ENCODE measurements around the gene RAB7A. TPM values are rescaled to one million over a fixed set of nuclear protein-coding genes. Genes with fewer than 3 reads are reported as not detected.

RAB7A gene
- total and polyA plus RNA-seq, 2 of the 8 experiments (the other 6 are each of a cell fraction or from before 2014, with no cell fraction given) = 179 to 195 TPM

DNA sequence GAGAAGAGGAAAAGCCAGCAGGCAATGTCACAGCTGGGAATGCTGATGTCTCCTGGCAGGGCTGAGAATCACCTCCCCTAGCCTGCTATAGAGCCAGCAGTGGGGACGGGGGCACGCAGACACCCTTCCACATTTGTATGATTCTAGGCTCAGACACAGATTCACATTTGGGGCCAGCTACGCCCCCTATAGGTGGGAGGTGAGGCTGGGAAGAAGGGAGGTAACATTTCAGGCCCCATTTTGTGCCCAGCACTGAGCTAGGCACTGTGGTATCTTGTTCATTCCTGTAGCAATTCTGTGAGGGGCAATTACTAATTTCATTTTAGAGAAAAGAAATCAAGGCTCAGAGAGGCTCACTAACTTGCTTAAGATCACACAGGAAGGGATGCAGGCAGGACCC is 137.6 kb downstream of the RAB7A start:
- Histone ChIP-seq H3K36me3 (ENCODE audit: control insufficient read depth in 2 of 4, insufficient read depth in 4 of 4, low read length in 3 of 4) (no peaks in the 10 kb centered on the region; a peak in 1 of 8 replicates), H2AK5ac (ENCODE audit: low read depth, low read length) (no peak overlapping the region), H4K20me1 (replicated peaks in 1 of 2; ENCODE audit: control insufficient read depth in 1 of 2, insufficient read depth in 2 of 2, low read length in 2 of 2) (no peaks in the 10 kb centered on the region), H3K14ac (ENCODE audit: insufficient read length) (no peak overlapping the region), H3K27me3 (replicated peaks in 1 of 4; ENCODE audit: control insufficient read depth in 3 of 4, extremely low read depth in 1 of 4, insufficient read depth in 3 of 4, low read length in 3 of 4) (no peaks in the 10 kb centered on the region), H3K4me1 (replicated peaks in 1 of 4; ENCODE audit: control insufficient read depth in 3 of 4, insufficient read depth in 4 of 4, low read length in 3 of 4) (peaks cover 0 to 6% (median 0%) of the 10 kb centered on the region in 4 experiments; a peak in 1 of 7 replicates), H3K79me1 (ENCODE audit: low read depth, low read length) (no peaks in the 10 kb centered on the region), H2BK15ac (ENCODE audit: low read length) (no peak overlapping the region), H3K18ac (ENCODE audit: extremely low read depth, low read length) (no peak overlapping the region), H4K5ac (ENCODE audit: insufficient read length, low read depth, low read length) (no peak overlapping the region), H3K9ac (replicated peaks in 1 of 4; ENCODE audit: extremely low read depth in 1 of 4, low read depth in 3 of 4, low read length in 3 of 4) (no peak overlapping the region), H3K4me3 (ENCODE audit: extremely low read depth in 1 of 4, insufficient read depth in 2 of 4, low read depth in 3 of 4, low read length in 4 of 4) (no peak overlapping the region), H3K56ac (replicated peaks; ENCODE audit: insufficient read length, low read depth, low read length) (no peak overlapping the region), H4K91ac (replicated peaks; ENCODE audit: insufficient read length, low read length) (no peak overlapping the region), H3K9me3 (ENCODE audit: insufficient read depth in 2 of 2, low read depth in 1 of 2, low read length in 1 of 2) (peaks cover 24 to 30% of the 10 kb centered on the region in 2 experiments), H2AFZ (ENCODE audit: low read length) (no peak overlapping the region), H4K8ac (ENCODE audit: extremely low read depth, insufficient read depth, low read length) (no peak overlapping the region), H3K4me2 (ENCODE audit: insufficient read depth in 1 of 2, low read depth in 2 of 2, low read length in 2 of 2) (no peak overlapping the region), H2BK12ac (ENCODE audit: low read depth, low read length) (no peak overlapping the region), H3K4ac (replicated peaks; ENCODE audit: insufficient read length, low read depth, low read length) (no peak overlapping the region), H3K27ac (ENCODE audit: low read depth, low read length) (no peak overlapping the region), H3K23me2 (ENCODE audit: low read depth, low read length) (no peaks in the 10 kb centered on the region), H3K79me2 (ENCODE audit: control insufficient read depth in 1 of 2, insufficient read depth in 2 of 2, low read length in 2 of 2) (no peaks in the 10 kb centered on the region), H3K23ac (ENCODE audit: insufficient read length) (no peak overlapping the region), H2BK5ac (ENCODE audit: low read depth, low read length) (no peak overlapping the region), H2BK20ac (ENCODE audit: low read length) (no peak overlapping the region), H2BK120ac (replicated peaks; ENCODE audit: low read depth, low read length) (no peak overlapping the region)
- CTCF ChIA-PET (ENCODE audit: partially characterized antibody) = interaction anchor here (0.6 to 7.0 kb wide), 9 partner anchors 8 to 172 kb away, joined by 3 to 42 read pairs (median 3); partner anchors contain the start of gene ACAD9
- POLR2A ChIA-PET (ENCODE audit: partially characterized antibody) = interaction anchor here (1.0 kb wide), 1 partner anchor 16 kb away, joined by 3 read pairs; no protein-coding TSS in a partner anchor
- DNase-seq (ENCODE audit: low read depth in 1 of 2, low spot score in 2 of 2) (peak in 1 of 2 experiments; percentile 54), FAIRE-seq (no peak)
- 77% methylated on average over 3 of the region's 3 CpGs; no CpG with 5 or more reads in 1 of the 2 experiments for WGBS, 2 experiments (ENCODE audit: extremely low coverage in 1 of 2, insufficient coverage in 1 of 2, insufficient read length in 1 of 2, insufficient replicate concordance in 2 of 2, low coverage in 1 of 2, low lambda C conversion rate in 2 of 2, missing lambda C conversion rate in 1 of 2)
- TF ChIP-seq SIX5 (IDR thresholded peaks at IDR 0.05; ENCODE audit: low read depth, low read length) (no peak), SIRT6 (IDR thresholded peaks at IDR 0.05; ENCODE audit: low read length) (no peak), SP1 (IDR thresholded peaks at IDR 0.05; ENCODE audit: low read depth, low read length) (no peak), TAF7 (optimal IDR thresholded peaks at IDR 0.05; ENCODE audit: borderline replicate concordance, low read depth, low read length) (no peak), GTF2F1 (IDR thresholded peaks at IDR 0.05; ENCODE audit: borderline replicate concordance, low read depth, low read length) (no peak), HDAC2 (IDR thresholded peaks at IDR 0.05; ENCODE audit: borderline replicate concordance in 1 of 2, low read depth in 2 of 2, low read length in 2 of 2) (no peak), YY1 (IDR thresholded peaks at IDR 0.05; ENCODE audit: low read depth, low read length) (no peak)
- TF ChIP-seq, protein P1, sequence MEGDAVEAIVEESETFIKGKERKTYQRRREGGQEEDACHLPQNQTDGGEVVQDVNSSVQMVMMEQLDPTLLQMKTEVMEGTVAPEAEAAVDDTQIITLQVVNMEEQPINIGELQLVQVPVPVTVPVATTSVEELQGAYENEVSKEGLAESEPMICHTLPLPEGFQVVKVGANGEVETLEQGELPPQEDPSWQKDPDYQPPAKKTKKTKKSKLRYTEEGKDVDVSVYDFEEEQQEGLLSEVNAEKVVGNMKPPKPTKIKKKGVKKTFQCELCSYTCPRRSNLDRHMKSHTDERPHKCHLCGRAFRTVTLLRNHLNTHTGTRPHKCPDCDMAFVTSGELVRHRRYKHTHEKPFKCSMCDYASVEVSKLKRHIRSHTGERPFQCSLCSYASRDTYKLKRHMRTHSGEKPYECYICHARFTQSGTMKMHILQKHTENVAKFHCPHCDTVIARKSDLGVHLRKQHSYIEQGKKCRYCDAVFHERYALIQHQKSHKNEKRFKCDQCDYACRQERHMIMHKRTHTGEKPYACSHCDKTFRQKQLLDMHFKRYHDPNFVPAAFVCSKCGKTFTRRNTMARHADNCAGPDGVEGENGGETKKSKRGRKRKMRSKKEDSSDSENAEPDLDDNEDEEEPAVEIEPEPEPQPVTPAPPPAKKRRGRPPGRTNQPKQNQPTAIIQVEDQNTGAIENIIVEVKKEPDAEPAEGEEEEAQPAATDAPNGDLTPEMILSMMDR (IDR thresholded peaks at IDR 0.05; ENCODE audit: control extremely low read depth in 1 of 3, insufficient read depth in 1 of 3, low read depth in 1 of 3, low read length in 3 of 3) = peak; percentile 41 to 66 (median 64)
- TF ChIP-seq, protein P2, sequence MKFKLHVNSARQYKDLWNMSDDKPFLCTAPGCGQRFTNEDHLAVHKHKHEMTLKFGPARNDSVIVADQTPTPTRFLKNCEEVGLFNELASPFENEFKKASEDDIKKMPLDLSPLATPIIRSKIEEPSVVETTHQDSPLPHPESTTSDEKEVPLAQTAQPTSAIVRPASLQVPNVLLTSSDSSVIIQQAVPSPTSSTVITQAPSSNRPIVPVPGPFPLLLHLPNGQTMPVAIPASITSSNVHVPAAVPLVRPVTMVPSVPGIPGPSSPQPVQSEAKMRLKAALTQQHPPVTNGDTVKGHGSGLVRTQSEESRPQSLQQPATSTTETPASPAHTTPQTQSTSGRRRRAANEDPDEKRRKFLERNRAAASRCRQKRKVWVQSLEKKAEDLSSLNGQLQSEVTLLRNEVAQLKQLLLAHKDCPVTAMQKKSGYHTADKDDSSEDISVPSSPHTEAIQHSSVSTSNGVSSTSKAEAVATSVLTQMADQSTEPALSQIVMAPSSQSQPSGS (IDR thresholded peaks at IDR 0.05; ENCODE audit: low read length) = no peak

All from H1 (cell line).